Naive thymus-derived CD4-positive, alpha-beta T cell (primary cell): ENCODE results near the gene NDFIP2. TPM values are rescaled to one million over a fixed set of nuclear protein-coding genes. Genes with fewer than 3 reads are reported as not detected.

Source experiments
- ATAC-seq: fragments of 150-1000 bp; cut with Tn5 transposase; 2 replicates; pipeline ENCODE4 v1.10.0; 2021; ENCODE audit warnings: mild to moderate bottlenecking, moderate library complexity
- CTCF ChIA-PET: fragments of 350-600 bp; sonication (Branson Sonifier 250); formaldehyde crosslinking; loops from one replicate; lab custom pipeline; 2021; ENCODE audit warnings: antibody characterized with exemption; lab: Charles Lee
- POLR2A ChIA-PET: fragments of 350-600 bp; sonication (Branson Sonifier 250); formaldehyde crosslinking; loops from one replicate; lab custom pipeline; 2021; ENCODE audit warnings: antibody characterized with exemption, inconsistent platforms; lab: Charles Lee
- DNase-seq, 9 donors: peaks; one replicate each; pipeline versions ENCODE4 v3.0.0 to v3.0.0-alpha.2; 2020 to 2022; ENCODE audit warnings: mixed read lengths in 1 of 9
- H3K27ac ChIP-seq: one replicate; pipeline ENCODE4 v1.7.0; 2013; ENCODE audit warnings: mild to moderate bottlenecking, low read depth, low read length, moderate library complexity
- H3K27me3 ChIP-seq, 2 donors: one replicate each; pipeline ENCODE4 v1.7.0; 2013; ENCODE audit warnings: low read length in 2 of 2, mild to moderate bottlenecking in 2 of 2, moderate library complexity in 2 of 2; ENCODE audit not compliant: control insufficient read depth in 2 of 2, insufficient read depth in 2 of 2
- H3K36me3 ChIP-seq, 3 experiments: 1 replicate in 2 of 3; 2 replicates in 1 of 3; pipeline ENCODE4 v1.7.0; 2013; ENCODE audit warnings: low read length in 3 of 3, mild to moderate bottlenecking in 3 of 3, moderate library complexity in 1 of 3; ENCODE audit not compliant: insufficient read depth in 3 of 3, control insufficient read depth in 2 of 3
- H3K4me1 ChIP-seq, 2 donors: one replicate each; pipeline ENCODE4 v1.7.0; 2013; ENCODE audit warnings: low read length in 2 of 2, mild to moderate bottlenecking in 2 of 2, moderate library complexity in 1 of 2; ENCODE audit not compliant: control insufficient read depth in 2 of 2, insufficient read depth in 2 of 2
- H3K4me3 ChIP-seq: 2 replicates; pipeline ENCODE4 v1.7.0; 2013; ENCODE audit warnings: mild to moderate bottlenecking, low read length
- H3K9me3 ChIP-seq, 3 experiments: 1 replicate in 2 of 3; 2 replicates in 1 of 3; pipeline ENCODE4 v1.7.0; 2013; ENCODE audit warnings: low read length in 3 of 3; ENCODE audit not compliant: control insufficient read depth in 2 of 3
- H3K27ac Mint-ChIP-seq, 9 donors: one replicate each; pipeline ENCODE4 v1.8.0; 2020 to 2022; ENCODE audit warnings: mixed read lengths in 9 of 9, mild to moderate bottlenecking in 8 of 9, moderate library complexity in 5 of 9, inconsistent platforms in 2 of 9
- H3K27me3 Mint-ChIP-seq, 5 donors: one replicate each; pipeline ENCODE4 v1.8.0; 2021 to 2022; ENCODE audit warnings: mixed read lengths in 5 of 5, mild to moderate bottlenecking in 1 of 5
- H3K36me3 Mint-ChIP-seq, 5 donors: one replicate each; pipeline ENCODE4 v1.8.0; 2020 to 2022; ENCODE audit warnings: mixed read lengths in 5 of 5, mild to moderate bottlenecking in 3 of 5, inconsistent platforms in 1 of 5
- H3K4me1 Mint-ChIP-seq, 7 donors: one replicate each; pipeline ENCODE4 v1.8.0; 2020 to 2022; ENCODE audit warnings: mixed read lengths in 7 of 7, mild to moderate bottlenecking in 3 of 7, inconsistent platforms in 1 of 7
- H3K4me3 Mint-ChIP-seq, 10 donors: one replicate each; pipeline ENCODE4 v1.8.0; 2020 to 2022; ENCODE audit warnings: mild to moderate bottlenecking in 10 of 10, mixed read lengths in 10 of 10, moderate library complexity in 6 of 10, inconsistent platforms in 2 of 10
- H3K9me3 Mint-ChIP-seq, 11 donors: one replicate each; pipeline ENCODE4 v1.8.0; 2020 to 2022; ENCODE audit warnings: mixed read lengths in 11 of 11, mild to moderate bottlenecking in 4 of 11, inconsistent platforms in 1 of 11, moderate library complexity in 1 of 11
- intact Hi-C, 2 donors: fragments of 100-400 bp; cut with micrococcal nuclease; formaldehyde crosslinking; loops; one replicate each; pipeline ENCODE4 v1.15.1; 2023
- polyA plus RNA-seq, 2 donors: library from polyadenylated mRNA; unstranded; fragments of 300-500 nt; fragmentation: Illumina TruSeq; gene quantifications; one replicate each; pipeline ENCODE4 v1.2.3, GENCODE V29; 2021
- total RNA-seq, 6 experiments: library from RNA in 5 of 6; stranded (reverse) in 5 of 6; gene quantifications; 1 replicate in 5 of 6; 2 replicates in 1 of 6; pipeline ENCODE4 v1.2.3 and lab custom pipeline; 2021 to 2026

NDFIP2 gene, protein sequence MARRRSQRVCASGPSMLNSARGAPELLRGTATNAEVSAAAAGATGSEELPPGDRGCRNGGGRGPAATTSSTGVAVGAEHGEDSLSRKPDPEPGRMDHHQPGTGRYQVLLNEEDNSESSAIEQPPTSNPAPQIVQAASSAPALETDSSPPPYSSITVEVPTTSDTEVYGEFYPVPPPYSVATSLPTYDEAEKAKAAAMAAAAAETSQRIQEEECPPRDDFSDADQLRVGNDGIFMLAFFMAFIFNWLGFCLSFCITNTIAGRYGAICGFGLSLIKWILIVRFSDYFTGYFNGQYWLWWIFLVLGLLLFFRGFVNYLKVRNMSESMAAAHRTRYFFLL
- 100 to 1,000 TPM in 1 of 5 experiments, 1 to 10 TPM in 4; 2.6 to 123 (median 4.9) TPM for total RNA-seq
- polyA plus RNA-seq: 1 to 10 TPM; 7.2 to 7.4 TPM
- 10.1 reads per million, percentile 36 among the genes with 10 or more reads in this experiment for total RNA-seq (lab: John Stamatoyannopoulos, UW)

DNA sequence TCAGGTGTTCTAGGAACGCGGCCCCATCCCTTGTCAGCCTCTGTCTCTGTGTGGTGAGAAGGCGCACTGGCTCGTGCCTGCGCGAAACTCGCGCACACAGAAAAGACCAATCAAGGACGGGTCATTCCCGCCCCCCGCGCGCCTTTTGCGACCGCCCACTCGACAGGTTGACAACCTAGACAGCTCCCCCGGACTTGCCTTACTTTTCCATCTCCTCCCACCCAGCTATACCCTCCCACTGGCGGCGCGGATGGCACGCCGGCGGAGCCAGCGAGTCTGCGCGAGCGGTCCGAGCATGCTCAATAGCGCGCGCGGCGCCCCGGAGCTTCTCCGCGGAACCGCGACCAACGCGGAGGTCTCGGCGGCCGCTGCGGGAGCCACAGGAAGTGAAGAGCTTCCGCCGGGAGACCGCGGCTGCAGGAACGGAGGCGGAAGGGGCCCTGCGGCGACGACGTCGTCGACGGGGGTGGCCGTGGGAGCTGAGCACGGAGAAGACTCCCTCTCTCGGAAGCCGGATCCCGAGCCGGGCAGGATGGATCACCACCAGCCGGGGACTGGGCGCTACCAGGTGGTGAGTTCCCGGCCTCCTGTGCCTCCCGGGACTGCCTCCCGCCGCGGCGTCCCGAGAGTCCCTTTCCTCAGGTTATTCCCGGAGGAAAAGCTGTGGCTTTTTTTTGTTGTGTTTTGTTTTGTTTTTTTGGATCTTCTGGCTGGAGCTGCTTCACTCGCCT is at the start of gene NDFIP2:
NDFIP2 (plus strand) TSS at position 202 of the 731 bp plus-strand sequence; CDS start at position 251, 49 bp downstream.
- peak; percentile 89 for ATAC-seq
- peaks cover 0 to 7% (median 0%) of the 10 kb centered on the region in 5 donors for H3K27me3 Mint-ChIP-seq
- POLR2A ChIA-PET: interaction anchor here (0.7 to 1.3 kb wide), 5 partner anchors 10 to 80 kb away, joined by 3 to 4 read pairs (median 3); partner anchors contain the start of gene RBM26
- CTCF ChIA-PET: interaction anchor here (0.6 to 1.1 kb wide), 4 partner anchors 10 to 56 kb away, joined by 3 to 8 read pairs (median 3); no protein-coding TSS in a partner anchor
- H3K36me3 Mint-ChIP-seq: peaks cover 0 to 17% (median 0%) of the 10 kb centered on the region in 5 donors
- no peaks in the 10 kb centered on the region for H3K27me3 ChIP-seq
- peaks cover 6 to 12% of the 10 kb centered on the region in 2 donors for H3K4me1 ChIP-seq
- peak within 1 kb of the TSS; percentile 79 for H3K4me3 ChIP-seq
- H3K36me3 ChIP-seq: no peaks in the 10 kb centered on the region
- intact Hi-C loops: loop anchor here (1.0 to 10.0 kb wide), 8 partner anchors 10 to 286 kb away; partner anchors contain the start of gene RBM26 (in 2 of the 2)
- H3K27ac ChIP-seq: peak within 1 kb of the TSS; percentile 28
- H3K4me3 Mint-ChIP-seq: peak within 1 kb of the TSS; percentile 90 to 99 (median 92)
- H3K9me3 Mint-ChIP-seq: no peaks in the 10 kb centered on the region
- peak; percentile 66 to 96 (median 78) for DNase-seq
- H3K9me3 ChIP-seq: no peaks in the 10 kb centered on the region
- H3K27ac Mint-ChIP-seq: peak within 1 kb of the TSS; percentile 71 to 95 (median 90)
- H3K4me1 Mint-ChIP-seq: peaks cover 24 to 66% (median 46%) of the 10 kb centered on the region in 7 donors

DNA sequence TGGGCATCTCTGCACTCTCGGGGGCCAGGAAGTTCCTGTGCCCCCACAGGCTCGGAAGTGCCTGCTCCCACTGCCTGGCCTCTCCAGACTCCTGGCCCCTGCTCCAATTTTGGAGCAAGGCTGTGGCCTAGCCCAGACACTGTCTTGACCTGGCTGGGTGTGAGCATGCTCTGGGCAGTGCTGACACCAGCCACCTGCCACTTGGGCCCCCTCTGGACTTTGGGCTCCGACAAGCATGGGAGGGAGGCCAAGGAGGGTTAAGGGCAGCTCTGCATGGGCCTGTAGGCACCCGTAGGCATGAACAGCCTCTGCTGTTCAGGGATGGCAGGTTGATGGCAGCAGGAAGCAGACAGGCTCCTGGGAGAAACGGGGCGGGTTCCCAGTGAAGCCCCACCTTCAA is 48.9 kb upstream of the NDFIP2 start:
- CTCF ChIA-PET: no interaction called here
- no peak for ATAC-seq
- POLR2A ChIA-PET: no interaction called here
- Histone ChIP-seq H3K4me1 (no peaks in the 10 kb centered on the region), H3K4me3 (no peak overlapping the region), H3K27ac (no peak overlapping the region), H3K36me3 (no peaks in the 10 kb centered on the region), H3K27me3 (no peaks in the 10 kb centered on the region), H3K9me3 (no peaks in the 10 kb centered on the region)
- peaks cover 0 to 6% (median 0%) of the 10 kb centered on the region in 7 donors for H3K4me1 Mint-ChIP-seq
- H3K27ac Mint-ChIP-seq: no peak overlapping the region
- no peak for DNase-seq
- H3K36me3 Mint-ChIP-seq: peaks cover 0 to 12% (median 5%) of the 10 kb centered on the region in 5 donors
- intact Hi-C loops: no loop called here
- peaks cover 0 to 7% (median 0%) of the 10 kb centered on the region in 11 donors for H3K9me3 Mint-ChIP-seq
- H3K27me3 Mint-ChIP-seq: no peaks in the 10 kb centered on the region
- H3K4me3 Mint-ChIP-seq: no peak overlapping the region

DNA sequence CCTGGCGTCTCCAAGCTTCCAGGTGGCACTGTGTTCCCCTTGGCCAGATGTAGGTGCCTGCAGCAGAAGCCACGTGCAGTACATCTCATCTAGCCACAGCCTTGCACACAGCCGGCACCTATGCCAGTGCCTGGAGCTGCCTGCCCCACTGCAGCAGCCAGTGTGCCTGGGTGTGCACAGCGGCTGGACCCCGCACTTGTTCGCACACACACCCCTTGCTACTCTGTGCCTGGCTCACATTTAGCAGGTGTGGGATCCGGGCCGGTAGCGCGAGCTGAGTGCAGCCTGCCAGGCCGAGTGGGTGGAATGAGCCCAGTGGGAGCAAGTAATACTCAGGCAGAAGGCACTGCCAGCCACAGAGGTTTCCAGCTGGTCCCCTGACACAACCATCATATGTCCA is 48.0 kb upstream of the NDFIP2 start:
- POLR2A ChIA-PET: interaction anchor here (1.0 kb wide), 1 partner anchor 9 kb away, joined by 3 read pairs; no protein-coding TSS in a partner anchor
- DNase-seq: no peak
- no peak overlapping the region for H3K27ac ChIP-seq

DNA sequence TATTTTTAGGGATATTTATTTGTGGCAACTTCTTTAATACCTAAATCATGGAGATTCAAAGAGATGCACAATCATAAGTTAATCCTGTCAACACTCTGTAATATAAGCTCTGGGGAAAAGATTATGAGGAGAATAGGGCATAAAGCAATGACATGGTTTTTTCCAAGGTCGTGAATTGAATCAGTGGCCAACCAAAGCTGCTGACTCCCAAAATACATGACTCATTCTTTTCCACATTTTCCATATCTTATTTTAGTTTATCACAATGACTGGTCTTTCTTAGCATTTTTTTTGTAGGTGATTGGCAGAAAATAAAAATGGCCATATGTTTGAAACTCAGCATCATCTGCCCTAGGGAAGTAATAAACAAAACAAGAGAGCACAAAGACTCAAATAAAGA is 46.4 kb upstream of the NDFIP2 start:
- Mint-ChIP-seq H3K36me3 (peaks cover 0 to 10% (median 5%) of the 10 kb centered on the region in 5 donors), H3K4me3 (no peak overlapping the region), H3K4me1 (peaks cover 0 to 3% (median 0%) of the 10 kb centered on the region in 7 donors), H3K27ac (no peak overlapping the region), H3K9me3 (peaks cover 0 to 7% (median 0%) of the 10 kb centered on the region in 11 donors), H3K27me3 (no peaks in the 10 kb centered on the region)
- intact Hi-C loops: no loop called here
- Histone ChIP-seq H3K36me3 (no peaks in the 10 kb centered on the region), H3K9me3 (no peaks in the 10 kb centered on the region), H3K27ac (no peak overlapping the region), H3K4me3 (no peak overlapping the region), H3K27me3 (no peaks in the 10 kb centered on the region), H3K4me1 (no peaks in the 10 kb centered on the region)
- POLR2A ChIA-PET: no interaction called here
- ATAC-seq: no peak
- CTCF ChIA-PET: no interaction called here
- DNase-seq: no peak

More for the DNA sequence above, 48.0 kb upstream of the NDFIP2 start:
- no peak for ATAC-seq
- Mint-ChIP-seq H3K4me3 (no peak overlapping the region), H3K27ac (no peak overlapping the region), H3K4me1 (peaks cover 0 to 4% (median 0%) of the 10 kb centered on the region in 7 donors), H3K36me3 (peaks cover 0 to 12% (median 5%) of the 10 kb centered on the region in 5 donors), H3K9me3 (peaks cover 0 to 7% (median 0%) of the 10 kb centered on the region in 11 donors), H3K27me3 (no peaks in the 10 kb centered on the region)
- Histone ChIP-seq H3K27me3 (no peaks in the 10 kb centered on the region), H3K9me3 (no peaks in the 10 kb centered on the region), H3K4me3 (no peak overlapping the region), H3K4me1 (no peaks in the 10 kb centered on the region), H3K36me3 (no peaks in the 10 kb centered on the region)
- CTCF ChIA-PET: interaction anchor here (1.6 kb wide), 1 partner anchor 9 kb away, joined by 7 read pairs; no protein-coding TSS in a partner anchor
- intact Hi-C loops: no loop called here

GRCh38 chr13:79435561-79435990 is 45.4 kb upstream of the NDFIP2 start:
- ATAC-seq (no peak), DNase-seq (no peak)
- ChIA-PET CTCF (no interaction called here), POLR2A (no interaction called here)
- Histone ChIP-seq H3K4me1 (no peaks in the 10 kb centered on the region), H3K4me3 (no peak overlapping the region), H3K27me3 (no peaks in the 10 kb centered on the region), H3K36me3 (no peaks in the 10 kb centered on the region), H3K9me3 (no peaks in the 10 kb centered on the region), H3K27ac (no peak overlapping the region)
- peaks cover 0 to 6% (median 0%) of the 10 kb centered on the region in 11 donors for H3K9me3 Mint-ChIP-seq
- H3K27ac Mint-ChIP-seq: no peak overlapping the region
- peaks cover 0 to 6% (median 4%) of the 10 kb centered on the region in 5 donors for H3K36me3 Mint-ChIP-seq
- no peak overlapping the region for H3K4me3 Mint-ChIP-seq
- intact Hi-C loops: no loop called here
- H3K4me1 Mint-ChIP-seq: peaks cover 0 to 3% (median 0%) of the 10 kb centered on the region in 7 donors
- H3K27me3 Mint-ChIP-seq: no peaks in the 10 kb centered on the region

- Mint-ChIP-seq H3K27ac (peak overlapping the region in 1 of 9 donors; percentile 25), H3K9me3 (no peaks in the 10 kb centered on the region), H3K4me3 (no peak overlapping the region), H3K4me1 (peaks cover 0 to 3% (median 0%) of the 10 kb centered on the region in 7 donors), H3K36me3 (no peaks in the 10 kb centered on the region), H3K27me3 (no peaks in the 10 kb centered on the region)
- DNase-seq (no peak), ATAC-seq (no peak)
- ChIA-PET POLR2A (no interaction called here), CTCF (no interaction called here)
- Histone ChIP-seq H3K4me3 (no peak overlapping the region), H3K36me3 (no peaks in the 10 kb centered on the region), H3K27ac (no peak overlapping the region), H3K4me1 (no peaks in the 10 kb centered on the region), H3K9me3 (no peaks in the 10 kb centered on the region), H3K27me3 (no peaks in the 10 kb centered on the region)
- intact Hi-C loops: no loop called here
These were observed 41.7 kb upstream of the NDFIP2 start for GRCh38 chr13:79439275-79439674.
